GM13976 (cell line): ENCODE results near the gene SLC25A19.

Experiments
- DNase-seq: peaks from one replicate; pipeline ENCODE4 v3.0.0; 2012; ENCODE audit warnings: low spot score
- in situ Hi-C: fragments of 300-500 bp; cut with MboI; formaldehyde crosslinking; loops from one replicate; pipeline ENCODE4 v1.12.0; 2022; ENCODE audit warnings: low sequenced_read_pairs, mixed read lengths, inconsistent platforms; ENCODE audit not compliant: unreplicated experiment
- TF ChIP-seq, protein P1 (sequence below): IDR thresholded peaks from 2 replicates; pipeline ENCODE4 v1.5.1; 2012; ENCODE audit warnings: borderline replicate concordance, mild to moderate bottlenecking; ENCODE audit not compliant: insufficient read depth; ENCODE audit errors: extremely low read depth, missing control alignments, control extremely low read depth

Gene SLC25A19

GRCh38 chr17:75228847-75229246, 60.4 kb downstream of the SLC25A19 start:
- in situ Hi-C loops, result no loop called here
- no peak for DNase-seq
- TF ChIP-seq, protein P1, sequence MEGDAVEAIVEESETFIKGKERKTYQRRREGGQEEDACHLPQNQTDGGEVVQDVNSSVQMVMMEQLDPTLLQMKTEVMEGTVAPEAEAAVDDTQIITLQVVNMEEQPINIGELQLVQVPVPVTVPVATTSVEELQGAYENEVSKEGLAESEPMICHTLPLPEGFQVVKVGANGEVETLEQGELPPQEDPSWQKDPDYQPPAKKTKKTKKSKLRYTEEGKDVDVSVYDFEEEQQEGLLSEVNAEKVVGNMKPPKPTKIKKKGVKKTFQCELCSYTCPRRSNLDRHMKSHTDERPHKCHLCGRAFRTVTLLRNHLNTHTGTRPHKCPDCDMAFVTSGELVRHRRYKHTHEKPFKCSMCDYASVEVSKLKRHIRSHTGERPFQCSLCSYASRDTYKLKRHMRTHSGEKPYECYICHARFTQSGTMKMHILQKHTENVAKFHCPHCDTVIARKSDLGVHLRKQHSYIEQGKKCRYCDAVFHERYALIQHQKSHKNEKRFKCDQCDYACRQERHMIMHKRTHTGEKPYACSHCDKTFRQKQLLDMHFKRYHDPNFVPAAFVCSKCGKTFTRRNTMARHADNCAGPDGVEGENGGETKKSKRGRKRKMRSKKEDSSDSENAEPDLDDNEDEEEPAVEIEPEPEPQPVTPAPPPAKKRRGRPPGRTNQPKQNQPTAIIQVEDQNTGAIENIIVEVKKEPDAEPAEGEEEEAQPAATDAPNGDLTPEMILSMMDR, result no peak

DNA sequence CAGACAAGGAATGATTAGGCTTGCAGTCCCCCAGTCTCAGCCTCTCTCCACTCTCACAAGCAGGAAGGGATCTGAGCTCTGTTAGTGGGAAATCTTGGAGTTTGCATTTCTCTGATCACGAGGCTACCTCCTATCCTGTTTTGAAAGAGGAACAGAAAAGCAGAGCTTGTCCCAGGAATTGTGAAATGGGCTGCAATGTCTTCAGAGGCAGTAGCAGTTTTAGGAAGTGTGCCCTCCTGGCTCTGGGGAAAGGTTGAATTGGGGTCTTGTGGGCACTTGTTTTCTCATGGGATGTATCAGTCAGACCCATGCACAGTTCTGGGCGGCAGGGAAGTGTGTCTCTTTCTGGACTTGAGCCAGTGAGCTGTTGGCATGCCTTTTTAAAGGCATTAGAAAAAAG, 60.9 kb downstream of the SLC25A19 start:
- DNase-seq, result no peak
- in situ Hi-C loops, result no loop called here
- TF ChIP-seq, protein P1, result no peak

- in situ Hi-C loops, result no loop called here
- no peak for DNase-seq
- TF ChIP-seq, protein P1, result no peak
Observed at GRCh38 chr17:75227729-75228128, 61.5 kb downstream of the SLC25A19 start.

GRCh38 chr17:75225016-75225415, 64.2 kb downstream of the SLC25A19 start:
- TF ChIP-seq, protein P1, result no peak
- in situ Hi-C loops, result no loop called here

More at GRCh38 chr17:75225016-75225415, 64.2 kb downstream of the SLC25A19 start:
- no peak for DNase-seq
